Activated naive CD4-positive, alpha-beta T cell (primary cell): ENCODE data around the gene PYGO2.

Experiments used
- DNase-seq, 4 experiments: peaks; one replicate each; lab custom pipeline; 2025; lab: John Stamatoyannopoulos, UW

PYGO2 gene

DNA sequence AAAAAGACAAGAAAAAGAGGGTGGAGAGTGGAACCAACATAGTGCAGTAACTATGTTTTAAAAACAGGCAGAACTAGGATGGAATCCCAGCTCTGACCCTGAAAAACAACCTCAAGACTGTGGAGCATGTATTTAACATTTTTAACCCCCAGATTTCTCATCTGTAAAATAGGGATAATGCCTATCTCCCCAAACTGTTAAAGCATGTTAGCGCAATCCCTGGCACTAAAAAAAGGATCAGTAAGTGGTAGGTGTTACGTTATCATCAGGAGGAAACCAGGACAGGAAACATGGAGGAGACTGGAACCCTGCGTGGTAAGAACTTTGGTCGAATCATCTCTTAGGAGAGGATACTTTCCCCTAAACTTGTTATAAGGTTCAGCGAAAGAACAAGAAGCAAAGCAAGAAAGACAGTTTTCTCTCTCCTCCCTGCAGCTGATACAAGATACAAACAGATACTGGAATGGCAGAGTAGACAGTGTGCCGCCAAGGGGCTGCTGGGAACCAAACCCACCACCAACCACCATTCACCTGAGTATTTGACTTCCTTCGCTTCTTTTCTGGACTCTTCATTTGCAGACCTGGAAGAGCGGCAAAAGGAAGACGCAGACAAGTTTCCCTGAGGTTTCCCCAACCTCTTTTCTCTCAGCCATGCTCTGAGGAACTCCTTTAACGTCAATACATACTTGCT lies 991 bp downstream of the PYGO2 start:
- DNase-seq = no peak

DNA sequence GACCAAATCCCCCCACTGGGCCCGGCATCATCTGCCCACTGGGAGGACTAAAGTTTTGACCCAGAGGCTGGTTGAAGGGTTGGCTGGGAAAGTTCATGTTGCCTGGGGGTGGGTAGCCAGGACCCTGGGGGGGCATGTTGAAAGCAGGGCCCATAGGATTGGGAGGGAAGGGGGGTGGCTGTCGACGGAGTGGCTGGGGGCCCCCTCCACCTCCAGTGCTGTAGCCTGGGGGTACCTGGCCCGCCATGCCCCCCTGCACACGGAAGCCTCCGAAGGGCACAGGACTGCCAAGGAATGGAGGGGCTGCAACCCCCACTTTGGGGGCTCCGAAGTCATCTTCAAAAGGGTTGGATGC lies 2.2 kb downstream of the PYGO2 start:
- no peak for DNase-seq

DNA sequence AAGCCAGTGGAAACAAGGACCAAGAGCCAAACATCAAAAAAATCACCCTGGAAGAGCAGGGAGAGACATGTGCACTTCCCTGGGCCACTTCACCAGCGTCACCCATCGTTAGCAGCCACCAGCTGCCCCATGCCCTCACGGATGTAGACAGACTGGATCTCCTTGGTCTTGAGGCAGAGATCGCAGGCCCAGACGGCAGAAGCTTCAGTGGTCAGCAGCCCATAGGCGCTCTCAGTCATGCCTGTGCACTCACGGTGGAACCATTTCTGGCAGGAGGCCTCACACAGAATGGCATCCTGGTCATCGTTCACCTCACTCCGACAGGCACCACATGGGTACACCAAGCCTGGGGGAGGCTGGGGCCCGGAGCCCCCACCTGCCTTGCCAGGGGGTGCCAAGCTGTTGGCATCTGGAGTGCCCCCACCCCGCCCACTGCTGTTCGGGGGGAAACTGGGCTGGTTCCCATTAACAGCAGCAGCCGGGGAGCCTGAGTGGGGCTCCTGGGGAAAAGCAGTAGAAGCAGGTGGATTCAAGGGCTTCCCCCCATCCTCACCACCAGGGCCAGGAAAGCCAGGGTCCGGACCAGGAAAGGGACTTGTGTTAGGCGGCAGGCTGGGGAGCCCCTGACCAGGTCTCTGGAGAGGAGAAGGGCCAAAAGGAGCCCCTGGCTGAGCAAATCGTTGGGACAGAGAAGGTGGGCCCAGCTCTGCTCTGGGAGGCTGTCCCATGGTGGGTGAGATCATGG lies 2.7 kb downstream of the PYGO2 start:
- DNase-seq = no peak

DNA sequence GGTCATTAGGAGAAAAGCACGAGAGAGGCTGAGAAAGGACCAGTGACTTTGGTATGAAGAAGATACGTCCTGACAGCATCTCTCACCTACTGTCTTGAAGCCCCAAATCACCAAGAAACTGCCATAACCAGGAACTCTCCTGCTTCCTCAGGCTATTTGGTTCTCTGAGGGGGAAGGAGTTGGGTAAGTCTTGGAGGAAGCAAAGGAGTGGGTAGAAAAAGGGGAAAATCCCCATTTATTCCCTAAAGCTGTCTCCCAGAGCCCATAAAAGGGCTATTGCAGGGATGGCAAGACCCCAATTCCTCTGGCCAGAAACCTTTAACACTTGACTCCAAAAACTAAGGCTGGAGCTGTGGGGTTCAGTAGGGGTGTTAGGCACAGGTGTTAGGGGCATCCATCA lies 3.5 kb downstream of the PYGO2 start:
- DNase-seq = no peak

DNA sequence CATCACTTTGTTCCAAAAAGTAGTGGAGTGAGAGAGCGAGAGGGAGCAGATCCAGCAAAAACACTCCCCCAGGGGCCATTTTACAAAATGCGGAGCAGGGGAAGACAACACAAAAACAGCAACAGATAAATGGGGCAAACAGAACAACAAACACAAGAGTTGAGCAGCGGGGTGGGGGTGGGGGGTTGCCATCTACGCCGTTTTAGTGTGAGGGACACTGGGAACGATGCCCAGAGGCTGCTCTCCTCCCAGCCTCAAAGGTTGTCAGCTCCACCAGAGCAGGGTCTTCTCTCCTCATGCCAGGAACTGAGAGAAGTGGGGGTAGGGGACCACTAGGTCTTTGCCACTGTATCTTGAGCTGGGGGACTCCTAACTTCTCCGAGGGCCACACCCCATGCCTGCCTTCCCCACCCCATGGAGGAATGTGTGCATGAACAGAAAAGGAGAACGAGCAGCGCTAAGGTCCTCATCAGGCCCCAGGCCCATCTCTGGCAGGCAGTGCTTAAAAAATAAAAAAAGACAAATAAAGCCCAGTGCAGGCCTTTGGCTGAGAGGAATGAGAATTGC lies 4.4 kb downstream of the PYGO2 start:
- no peak for DNase-seq

DNA sequence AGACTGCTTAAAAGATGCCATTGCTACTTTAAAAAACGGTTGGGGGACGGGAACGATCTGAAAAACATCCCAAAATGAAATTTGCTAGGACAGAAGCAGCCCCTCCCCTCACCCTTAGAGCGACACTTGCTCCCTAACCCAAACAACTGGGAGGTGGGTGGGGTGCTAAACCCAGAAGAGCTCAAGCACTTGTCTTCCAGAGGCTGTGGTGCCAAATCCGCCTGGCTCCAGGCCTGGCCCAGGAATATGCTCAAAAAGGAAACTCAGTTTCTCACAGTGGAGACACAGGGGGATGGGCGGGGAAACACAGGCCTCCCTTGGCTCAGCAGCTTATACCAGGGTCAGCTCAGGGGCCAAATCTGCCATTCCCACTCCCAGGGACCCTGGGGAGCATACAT lies 5.0 kb downstream of the PYGO2 start:
- DNase-seq = no peak

DNA sequence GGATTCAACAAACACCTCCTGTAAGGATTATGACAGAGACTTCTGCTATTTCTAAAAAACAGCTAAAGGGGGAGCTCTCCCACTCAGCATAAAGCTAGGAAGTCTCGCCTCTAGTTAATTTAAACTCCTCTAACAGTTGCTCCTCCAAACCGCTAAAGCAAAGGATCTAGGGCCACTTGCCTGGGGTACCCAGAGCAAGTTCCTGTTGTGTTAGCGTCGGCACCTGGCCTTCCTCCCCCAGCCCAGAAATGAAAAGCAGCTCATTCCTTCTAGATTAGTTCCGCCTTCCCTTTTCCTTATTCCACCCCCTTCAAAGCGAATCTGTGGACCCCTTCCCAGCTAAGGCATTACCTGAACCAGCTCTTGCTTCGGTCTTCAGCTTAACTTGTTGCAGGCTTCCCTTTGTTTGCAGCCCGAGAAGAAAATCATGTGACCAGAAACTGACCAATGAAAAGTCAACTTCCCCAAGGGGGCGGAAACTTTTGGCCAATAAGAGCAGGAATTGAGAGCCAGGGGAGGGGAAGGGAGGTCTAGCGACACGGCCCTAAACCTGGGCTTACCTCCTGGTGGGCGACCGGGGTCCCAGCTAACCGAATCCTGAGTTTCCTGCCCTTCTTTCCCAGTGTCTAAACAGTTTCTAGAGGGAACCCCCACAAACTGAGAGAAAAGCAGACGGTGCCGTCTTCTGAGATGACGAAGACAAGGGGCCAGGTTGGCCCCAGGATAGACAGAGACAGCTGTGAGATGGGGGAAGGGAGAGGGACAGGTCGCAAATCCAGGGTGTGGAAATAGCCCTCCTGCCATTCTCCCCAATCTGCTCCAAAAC lies 5.7 kb downstream of the PYGO2 start, which contains the start of gene PBXIP1:
Gene PBXIP1 (minus strand): TSS at position 382 of the 826 bp plus-strand sequence. CDS start 2,378 bp downstream, outside the sequence.
- peak in 3 of 4 experiments; percentile 29 to 62 (median 56) for DNase-seq

DNA sequence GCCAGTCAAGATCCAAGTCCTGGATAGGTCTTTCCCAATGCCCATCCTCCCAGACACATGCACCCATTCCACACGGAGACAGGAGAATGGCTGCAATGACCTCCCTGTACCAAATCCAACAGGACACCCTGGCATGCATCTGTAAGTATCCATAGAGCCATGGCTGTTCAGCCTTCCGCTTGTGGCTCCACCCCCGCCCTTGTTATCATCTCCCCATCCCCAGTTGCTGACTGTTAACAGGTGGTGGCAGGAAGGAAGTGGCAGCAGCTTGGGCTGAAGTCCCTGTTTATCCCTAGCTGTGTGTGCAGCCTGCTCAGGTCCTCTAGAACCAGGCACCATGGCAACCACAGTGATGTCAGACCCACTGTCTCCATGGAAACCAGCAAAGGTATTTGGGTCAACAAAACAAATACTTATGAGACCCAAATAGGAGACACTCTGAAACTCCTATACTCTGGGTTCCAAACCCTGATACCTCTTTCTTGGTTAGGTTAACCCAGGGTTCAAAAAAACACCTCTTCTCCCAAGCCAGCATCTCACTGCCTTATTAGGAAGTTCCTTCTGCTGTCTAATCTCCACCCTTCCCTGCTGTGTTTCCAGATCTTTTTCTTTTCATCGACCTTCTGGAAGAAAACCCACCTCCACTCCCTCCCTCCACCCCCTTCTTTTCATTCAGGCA lies 6.4 kb downstream of the PYGO2 start:
- DNase-seq = peak; percentile 21 to 80 (median 61)

DNA sequence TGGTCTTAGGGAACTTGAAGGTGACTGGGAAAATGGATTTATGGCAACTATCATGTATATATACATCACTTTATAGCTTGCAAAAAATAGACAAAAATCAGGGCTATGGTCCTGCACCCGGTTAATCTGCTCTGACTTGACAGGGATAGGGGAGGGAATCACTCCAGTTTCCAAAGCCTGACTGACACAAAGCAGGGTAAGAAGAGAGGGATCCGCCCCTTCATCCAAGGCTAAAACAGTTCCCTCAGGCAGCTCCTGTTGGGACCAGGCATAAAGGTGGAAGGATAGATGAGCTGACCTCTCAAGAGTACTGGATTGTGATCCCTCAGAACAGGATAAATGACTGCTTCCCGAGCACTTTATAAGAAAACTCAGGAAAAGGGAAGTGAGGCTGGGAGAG lies 7.0 kb downstream of the PYGO2 start:
- DNase-seq = no peak

DNA sequence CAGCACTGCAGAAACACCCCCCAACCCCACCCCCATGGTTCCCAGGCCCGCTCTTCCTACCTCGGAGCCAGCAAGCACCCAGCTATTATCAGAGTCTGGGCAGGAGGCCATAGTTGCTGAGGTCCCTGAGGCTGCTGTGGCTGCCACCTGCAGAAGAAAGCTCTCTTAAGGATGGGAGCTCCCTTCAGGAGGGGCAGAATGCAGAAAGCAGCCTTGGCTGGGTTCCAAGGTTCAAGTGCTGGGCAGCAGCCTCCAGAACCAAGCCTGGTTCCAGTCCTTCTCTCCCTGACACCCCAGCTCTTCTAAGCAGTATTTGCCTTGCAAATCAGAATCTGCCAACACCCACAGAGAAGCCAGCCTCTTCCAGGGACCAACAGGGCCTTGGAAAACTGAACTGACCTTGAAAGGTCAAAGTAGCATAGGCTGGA lies 8.0 kb downstream of the PYGO2 start:
- DNase-seq = no peak

DNA sequence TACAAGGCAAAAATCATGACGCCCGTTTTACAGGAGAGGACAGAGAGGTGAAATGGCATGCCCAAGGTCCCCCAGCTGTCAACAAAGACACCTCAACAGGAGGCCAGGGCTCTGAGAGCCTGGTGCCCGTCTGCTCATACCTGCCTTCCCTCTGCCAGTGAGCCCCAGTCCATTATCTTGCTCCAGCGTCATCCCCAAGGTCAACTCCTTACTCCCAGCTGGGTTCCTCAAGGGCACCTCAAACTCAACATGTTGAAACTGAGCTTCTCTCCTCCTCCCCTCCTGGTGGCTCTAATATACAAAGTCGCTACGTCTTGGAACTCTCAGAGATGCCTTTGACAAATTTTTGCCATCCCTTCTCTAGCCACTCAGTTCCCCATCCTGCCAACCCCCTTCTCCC lies 8.9 kb downstream of the PYGO2 start:
- no peak for DNase-seq

DNA sequence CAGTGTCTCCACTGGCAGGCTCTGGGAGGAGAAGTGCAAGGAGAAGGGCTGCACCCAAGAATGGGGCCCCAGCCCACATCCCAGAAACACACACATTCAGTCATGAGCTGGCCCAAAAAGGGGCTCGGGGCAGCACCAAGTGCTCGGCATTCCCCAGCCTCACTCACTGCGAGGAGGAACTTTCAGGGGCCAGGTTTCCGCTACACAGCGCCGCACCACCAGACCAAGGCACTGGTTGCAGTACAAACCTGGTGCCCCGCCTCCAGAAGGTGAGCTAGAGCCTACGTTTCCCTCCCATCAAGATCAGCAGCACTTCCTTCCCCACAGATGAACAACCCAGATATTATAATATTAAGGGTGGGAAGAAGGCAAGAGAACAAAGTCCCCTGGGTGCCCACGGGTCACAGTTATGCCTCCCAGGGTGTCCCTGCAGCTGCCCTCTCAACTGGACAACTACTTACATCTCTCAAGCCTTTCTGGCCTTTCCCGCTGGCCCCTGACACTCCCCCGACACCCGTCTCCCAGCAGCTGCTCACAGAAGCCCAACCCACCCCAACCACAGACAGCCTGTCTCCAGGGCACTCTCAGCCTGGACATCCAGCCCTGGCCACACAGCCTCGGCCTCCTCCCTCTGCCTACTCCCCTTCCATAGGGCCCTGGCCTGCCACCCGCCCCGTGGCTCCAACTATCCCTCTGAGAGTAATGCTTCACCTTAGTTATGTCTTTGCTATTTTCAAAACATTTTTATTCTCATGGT lies 9.5 kb downstream of the PYGO2 start:
- DNase-seq = peak in 3 of 4 experiments; percentile 20 to 51 (median 23)

DNA sequence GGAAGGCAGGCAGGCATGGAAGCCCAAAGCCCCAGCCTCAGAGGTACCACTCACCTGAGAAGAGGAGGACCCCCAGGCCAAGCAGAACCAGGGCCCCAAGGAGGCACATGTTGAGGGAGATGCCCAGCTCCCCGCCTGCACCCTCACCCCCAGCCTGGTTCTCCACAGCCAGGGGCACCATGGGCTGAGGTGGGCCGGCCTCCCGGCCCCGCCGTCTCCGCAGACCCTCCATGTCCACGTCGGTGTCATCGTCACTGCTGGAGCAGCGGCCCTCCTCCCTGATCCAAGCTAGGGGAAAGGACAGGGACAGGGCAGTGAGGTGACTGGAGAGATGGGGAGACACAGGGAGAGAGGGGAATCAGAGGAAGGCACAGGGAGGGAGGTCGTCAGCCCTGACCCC lies 13.5 kb downstream of the PYGO2 start:
- no peak for DNase-seq

DNA sequence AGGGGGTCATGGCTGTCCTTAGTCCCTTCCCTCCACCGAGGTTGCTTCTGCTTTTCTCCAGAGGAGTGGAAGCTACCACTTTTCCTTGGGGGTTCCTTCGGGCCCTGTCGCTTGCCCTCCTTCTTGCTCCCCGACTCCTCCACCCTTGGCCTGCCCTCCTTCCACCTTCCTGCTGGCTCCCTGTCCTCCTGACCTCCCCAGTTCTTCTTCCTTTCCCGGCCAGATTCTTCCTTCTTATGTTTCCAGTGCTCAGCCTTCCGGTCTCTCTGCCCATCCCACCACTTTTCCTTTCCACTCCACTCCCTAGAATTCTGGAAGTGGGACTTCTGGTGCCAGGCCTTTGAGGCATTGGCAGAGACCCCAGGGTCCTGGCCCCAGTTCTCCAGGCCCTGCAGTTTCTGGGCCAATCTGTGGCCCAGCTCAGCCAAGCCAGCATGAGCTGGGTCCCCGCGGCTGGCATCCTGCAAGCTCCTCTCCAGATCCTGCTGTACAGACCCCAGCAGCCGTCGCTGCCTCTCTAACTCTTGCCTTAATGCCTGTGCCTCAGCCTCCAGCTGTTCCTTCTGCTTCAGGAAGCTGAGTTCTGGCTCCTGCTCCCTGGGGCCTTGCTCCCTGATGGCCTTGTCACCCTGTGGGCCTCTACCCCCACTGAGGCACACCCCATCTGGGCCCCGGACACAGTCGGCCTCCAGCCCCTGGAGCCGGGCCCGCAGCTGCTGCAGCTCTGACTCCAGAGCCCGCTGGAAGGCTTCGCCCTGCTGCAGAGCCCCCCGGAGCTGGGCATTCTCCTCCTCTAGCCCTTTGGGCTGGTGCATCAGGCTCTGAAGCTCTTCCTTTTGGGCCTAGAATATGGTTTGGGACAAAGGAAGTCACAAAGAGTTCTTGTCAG lies 15.4 kb downstream of the PYGO2 start:
- no peak for DNase-seq

DNA sequence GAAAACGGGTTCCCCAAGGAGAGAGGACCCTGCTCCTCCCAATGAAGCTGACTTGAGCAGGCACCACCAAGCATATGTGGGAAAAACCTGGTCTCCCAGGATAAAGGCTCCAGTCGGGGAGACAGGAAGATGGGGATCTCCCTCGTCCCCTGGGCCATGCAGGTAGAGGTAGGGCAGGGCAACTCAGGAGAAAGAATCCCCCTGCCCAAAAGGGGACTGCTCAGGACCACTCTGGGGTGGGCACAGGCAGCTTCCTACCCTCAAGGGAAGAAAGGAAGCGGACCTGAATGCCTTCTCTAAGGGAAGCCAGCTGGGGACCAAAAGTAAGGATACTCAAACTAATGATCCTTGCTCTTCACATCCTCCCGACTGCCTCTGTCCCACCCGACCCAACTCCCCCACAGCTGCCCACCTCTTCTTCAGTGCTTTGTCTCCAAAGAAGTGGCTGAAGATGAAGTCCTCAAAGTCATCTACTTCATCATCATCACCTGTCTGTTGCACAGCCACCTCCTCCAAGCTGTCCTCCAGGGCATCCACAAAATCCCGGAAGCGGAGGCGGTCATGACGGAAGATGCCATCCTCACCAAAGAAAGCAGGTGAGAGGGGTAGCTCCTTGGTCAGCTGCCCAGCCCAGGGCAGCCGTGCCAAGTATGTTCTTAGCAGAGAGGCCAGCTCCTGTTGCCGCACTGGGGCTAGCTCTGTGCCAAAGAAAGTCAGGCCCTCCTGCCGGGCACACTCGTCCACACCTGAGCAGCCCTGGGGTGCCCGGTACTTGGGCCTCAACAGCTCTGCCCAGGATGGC lies 16.2 kb downstream of the PYGO2 start:
- DNase-seq = no peak

DNA sequence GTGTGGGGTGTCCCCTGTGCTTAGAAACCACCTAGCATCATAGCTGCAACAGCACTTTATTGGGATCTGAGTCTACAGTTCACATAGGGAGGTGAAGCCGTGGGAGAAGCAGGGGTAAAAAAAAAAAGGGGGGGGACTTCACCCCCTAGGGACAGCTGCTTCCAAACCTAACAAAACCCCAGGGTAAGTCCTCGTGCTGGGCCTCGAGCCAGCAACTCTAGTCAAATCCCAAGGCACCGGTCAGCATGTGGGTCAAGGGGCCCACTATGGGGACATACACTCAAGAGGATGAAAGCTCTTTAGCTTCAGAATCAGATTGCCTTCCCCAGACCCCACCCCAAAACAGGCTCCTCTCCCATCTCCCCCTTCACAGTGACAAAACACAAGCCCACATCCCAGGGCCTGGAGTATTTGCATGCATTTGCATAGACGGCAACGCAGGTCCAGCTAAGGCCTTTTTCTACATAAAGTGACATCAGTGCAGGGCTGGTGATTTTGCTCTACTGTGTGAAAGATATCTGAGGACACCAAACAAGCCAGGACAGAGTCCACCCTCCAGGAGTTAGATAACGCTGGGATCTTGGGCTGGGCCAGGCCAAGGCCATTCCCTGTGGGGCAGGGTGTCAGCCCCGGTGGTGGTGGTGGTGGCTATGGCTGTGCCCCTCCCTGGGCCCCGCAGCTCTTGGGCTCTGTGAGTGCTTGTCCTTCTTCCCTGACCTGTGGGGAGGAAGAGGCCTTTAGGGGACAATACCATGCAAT lies 17.0 kb downstream of the PYGO2 start:
- DNase-seq = no peak

DNA sequence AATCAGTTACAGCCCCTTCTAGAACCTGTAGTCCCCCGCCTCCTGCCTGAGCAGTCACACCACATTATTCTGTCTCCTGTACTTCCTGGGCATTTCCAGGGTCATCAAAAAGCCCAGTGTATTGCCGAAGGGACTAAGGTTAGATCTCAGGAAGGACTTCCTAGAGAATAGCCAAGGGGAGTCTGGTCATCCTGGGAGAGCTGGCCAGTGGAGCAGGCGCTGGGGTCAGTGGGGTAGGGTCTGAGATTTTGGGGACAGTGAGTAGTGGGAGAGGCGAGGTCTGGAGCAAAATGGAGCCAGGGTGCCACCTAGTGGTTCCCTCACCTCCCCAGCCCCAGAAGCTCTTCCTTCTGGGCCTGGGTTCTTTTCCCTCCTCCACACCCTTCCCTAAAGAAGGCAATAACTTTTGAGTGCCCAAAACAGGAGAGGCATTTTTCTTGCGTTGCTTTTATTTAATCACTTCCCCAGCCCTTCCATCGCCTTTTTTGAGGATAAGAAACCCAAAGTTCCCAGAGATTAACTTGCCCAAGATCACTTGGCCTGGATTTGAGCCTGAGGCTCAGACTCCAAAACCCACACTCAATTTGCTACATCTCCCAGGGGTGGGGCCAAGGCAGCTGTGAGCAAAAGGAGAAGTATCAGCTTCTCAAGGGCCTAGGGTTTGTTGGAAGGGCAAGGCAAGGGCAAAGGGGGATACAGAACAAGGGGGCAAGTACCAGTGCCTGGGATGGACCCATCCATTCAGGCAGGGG lies 17.8 kb downstream of the PYGO2 start:
- no peak for DNase-seq
